Superior temporal gyrus (tissue), 1 donor: ENCODE results near the gene SCN10A.

ENCODE experiments used
- DNase-seq: peaks from one replicate; pipeline ENCODE4 v3.0.0-alpha.2; 2016; ENCODE audit errors: extremely low spot score

Gene SCN10A

DNA sequence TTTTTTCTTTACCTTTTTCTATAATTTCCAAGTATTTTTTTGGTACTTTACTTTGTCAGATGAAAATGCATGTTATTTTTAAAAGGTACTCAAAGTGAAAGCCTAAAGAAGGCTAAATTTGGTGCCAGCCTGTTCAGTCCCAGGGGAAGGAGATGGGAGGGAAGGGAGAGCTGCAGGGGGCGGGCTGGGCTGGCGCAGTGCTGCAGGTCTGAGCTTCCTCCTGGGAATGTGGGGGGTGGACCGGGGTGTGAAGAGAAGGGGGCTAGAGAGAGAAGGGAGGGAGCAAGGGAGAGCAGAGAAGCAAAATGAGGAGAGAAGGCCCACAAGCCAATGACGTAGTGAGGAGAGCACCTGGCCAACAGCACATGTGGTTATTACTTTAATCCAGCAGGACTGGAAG lies 95.6 kb downstream of the SCN10A start:
- no peak for DNase-seq

DNA sequence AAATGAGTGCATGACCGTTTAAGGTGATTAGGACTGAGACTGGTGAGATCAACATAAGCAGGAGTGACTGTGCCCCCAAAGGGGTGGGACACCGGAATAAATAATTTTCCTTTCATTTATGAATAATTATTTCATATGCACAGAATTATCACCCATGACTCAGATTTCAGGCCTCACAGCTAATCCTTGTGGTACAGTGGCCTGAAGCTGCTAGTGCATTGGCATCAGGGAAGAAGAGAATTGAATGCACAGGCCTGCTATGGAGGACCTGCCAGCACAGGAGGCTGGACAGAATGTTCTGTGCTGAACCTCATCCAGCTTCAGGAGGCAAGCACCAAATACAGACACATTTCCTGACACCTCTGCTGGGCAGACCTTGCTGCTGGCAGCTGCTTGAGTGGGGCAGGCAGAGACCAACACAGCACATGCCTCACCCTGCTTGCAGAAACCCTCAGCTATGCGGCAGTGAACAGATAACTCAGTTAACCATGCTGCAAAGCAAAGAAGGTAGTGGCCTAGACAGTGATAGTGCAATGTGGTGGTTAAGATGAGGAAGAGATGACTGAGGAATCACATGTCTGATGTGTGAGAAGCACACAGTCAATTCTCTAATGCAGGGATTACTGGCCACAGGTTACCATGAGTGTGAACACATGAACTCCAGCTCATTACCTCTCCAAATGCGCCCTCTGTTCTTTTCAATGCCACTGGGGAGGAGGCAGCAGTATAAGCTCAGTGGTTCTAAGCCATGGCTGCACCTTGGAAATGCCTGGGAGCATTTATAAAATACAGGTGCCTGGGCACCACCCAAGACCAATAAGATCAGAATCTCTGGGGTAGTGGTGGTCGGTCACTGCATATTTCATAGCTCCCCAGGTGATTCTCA lies 98.4 kb downstream of the SCN10A start:
- peak; percentile 40 for DNase-seq

- no peak for DNase-seq
Observed at GRCh38 chr3:38713121-38713520, 102.9 kb downstream of the SCN10A start.

DNA sequence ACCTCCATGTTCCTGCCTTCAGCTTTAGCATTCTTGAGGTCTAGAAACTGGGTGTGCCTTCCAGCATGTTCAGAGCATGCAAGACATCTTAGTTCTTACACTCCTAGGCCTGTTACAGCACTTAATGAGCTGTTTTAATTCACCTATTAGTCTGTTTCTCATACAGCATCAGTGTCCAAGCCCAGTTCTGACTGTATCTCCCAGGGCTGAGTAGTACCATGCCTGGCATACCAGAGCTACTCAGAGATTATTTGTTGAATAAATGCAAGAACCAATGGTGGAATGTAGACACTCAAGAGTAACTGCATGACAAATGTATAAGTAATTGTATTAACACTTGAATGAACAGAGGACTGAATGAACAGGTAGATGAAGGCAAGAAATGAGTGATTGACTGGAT lies 104.7 kb downstream of the SCN10A start:
- no peak for DNase-seq

GRCh38 chr3:38707730-38708129 lies 108.3 kb downstream of the SCN10A start:
- no peak for DNase-seq

- no peak for DNase-seq
Observed at GRCh38 chr3:38706961-38707360, 109.1 kb downstream of the SCN10A start.

DNA sequence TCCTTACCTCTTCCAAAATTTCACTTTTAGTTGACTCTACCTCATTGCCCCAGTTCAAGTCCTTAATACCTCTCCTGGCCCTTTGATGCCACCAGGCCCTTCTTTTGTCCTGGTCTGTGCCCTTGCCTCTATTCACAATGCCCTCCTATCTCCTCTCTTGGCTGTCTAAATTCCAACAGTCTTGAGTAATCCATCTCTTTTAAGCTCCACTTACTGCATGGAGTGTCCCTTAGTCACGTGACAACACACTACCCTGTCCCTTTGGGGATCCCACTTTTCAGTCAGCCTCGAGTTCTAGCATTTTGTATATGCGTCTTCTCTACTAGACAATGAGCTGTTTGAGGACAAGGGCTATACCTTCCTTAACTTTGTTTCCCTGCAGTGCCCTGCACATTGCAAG lies 113.8 kb downstream of the SCN10A start:
- no peak for DNase-seq

DNA sequence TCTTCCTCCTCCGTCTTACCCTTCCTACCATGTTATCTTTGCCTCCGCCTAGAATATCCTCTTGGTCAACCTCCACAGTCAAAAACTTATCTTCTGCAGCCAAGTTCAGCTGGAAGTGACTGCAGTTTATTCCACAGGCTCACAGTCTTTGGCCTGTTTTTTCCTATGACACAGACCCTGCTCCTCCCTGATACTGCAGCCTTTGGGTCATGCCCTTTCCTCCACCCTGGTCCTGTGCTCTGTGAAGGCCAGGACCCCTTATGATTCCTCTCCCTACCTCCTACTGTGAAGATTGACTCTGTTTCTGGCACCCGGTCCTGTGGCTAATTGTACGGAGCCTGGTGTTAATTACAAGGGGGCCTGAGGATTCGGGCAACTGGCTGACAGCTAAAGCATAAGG lies 117.3 kb downstream of the SCN10A start:
- DNase-seq, result no peak

- no peak for DNase-seq
Observed at GRCh38 chr3:38698061-38698460, 118.0 kb downstream of the SCN10A start.

- no peak for DNase-seq
Observed at GRCh38 chr3:38696034-38696433, 120.0 kb downstream of the SCN10A start.

- no peak for DNase-seq
Observed at GRCh38 chr3:38690185-38690584, 125.8 kb downstream of the SCN10A start.

DNA sequence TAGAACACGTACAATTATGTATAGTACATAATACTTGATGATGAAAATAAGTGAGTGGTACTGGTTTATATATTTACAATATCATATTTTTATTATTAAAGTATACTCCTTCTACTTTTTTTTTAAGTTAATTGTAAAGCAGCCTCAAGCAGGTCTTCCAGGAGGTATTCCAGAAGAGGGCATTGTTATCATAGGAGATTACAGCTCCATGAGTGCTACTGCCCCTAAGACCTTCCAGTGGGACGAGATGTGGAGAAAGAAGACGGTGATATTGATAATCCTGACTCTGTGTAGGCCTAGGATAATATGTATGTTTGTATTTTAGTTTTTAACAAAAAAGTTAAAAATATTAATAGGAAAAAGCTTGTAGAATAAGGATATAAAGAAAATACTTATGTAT lies 126.2 kb downstream of the SCN10A start:
- DNase-seq, result no peak

DNA sequence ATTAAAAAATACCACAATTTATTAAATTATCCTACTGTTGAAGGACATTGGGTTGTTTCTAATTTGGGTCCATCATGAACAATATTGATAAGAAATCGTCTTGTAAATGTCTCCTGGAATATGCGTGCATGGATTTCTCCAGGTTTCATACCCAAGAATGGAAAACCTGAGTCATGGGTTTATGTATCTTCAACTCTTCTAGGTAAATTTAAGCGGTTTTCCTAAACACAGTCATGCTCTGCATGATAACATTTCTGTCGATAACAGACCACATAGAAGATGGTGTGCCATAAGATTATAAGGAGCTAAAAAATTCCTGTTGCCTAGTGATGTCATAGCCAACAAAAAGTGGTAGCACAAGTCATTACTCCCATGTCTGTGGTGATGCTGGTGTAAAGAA lies 126.7 kb downstream of the SCN10A start:
- no peak for DNase-seq

DNA sequence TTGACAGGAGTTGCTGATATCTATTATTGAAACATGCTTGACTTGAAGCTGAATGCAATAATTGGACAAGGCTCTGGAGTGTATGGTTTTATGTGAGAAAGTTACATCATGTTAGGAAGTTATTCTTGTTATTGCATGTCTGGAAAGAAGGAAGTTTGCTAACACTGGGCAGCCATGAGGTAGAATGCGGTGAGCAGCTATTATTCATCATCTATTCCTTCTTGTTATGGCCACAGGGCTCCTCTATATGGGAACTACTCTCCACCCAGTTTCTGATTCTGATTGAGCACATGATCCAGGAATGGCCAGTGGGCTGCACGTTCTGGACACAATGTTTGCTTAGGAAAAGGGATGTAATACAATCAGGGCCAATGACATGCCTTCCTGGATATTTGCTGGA lies 128.7 kb downstream of the SCN10A start:
- DNase-seq, result no peak

- no peak for DNase-seq
Observed at GRCh38 chr3:38684546-38684945, 131.5 kb downstream of the SCN10A start.

DNA sequence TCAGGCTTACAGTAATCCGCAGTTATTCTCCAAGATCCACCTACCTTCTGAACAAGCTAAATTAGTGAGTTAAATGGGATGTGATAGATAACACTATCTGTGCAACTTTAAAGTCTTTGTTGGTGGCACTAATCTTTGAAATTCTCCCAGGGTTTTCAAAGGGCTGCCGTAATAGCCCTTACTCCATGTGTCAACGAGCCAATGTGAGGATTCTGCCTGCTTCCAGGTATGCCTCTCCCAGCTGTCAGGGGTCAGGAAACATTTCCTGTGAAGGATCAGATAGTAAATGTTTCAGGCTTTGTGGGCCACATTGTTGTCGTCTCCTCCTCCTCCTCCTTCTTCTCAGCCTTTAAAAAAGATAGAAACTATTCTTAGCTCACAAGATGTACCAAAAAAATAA lies 146.3 kb downstream of the SCN10A start:
- DNase-seq, result no peak

GRCh38 chr3:38662544-38662943 lies 153.5 kb downstream of the SCN10A start:
- no peak for DNase-seq

- DNase-seq, result no peak
Observed at GRCh38 chr3:38658841-38659240, 157.2 kb downstream of the SCN10A start.

GRCh38 chr3:38657369-38657768 lies 158.6 kb downstream of the SCN10A start:
- DNase-seq, result no peak

DNA sequence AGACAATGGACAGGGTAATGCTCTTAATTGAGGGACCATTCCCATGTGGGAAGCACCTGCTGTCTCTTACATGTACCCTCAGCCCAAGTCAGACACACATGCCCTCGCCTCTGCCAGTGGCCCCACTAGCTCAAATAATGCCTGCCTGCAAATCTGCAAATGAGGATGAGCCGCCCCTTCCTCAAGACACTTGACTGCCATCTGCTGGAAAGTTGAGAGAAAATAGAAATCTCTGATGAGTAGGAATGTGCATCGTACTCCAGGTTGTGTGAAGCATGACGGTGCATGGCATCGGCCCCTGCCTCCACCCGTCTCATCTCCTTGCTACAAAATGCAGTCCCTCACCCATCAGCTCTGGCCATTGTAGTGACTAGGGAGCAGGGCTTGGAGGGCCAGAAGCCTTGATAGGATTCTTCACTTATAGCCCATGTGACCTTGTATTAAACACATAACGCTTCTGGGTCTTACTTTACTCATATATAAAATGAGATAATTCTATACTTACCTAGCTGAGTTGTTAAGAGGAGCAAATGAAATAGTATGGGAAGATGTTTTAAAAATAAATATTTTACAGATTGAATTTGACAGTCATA lies 160.2 kb downstream of the SCN10A start:
- peak; percentile 48 for DNase-seq

GRCh38 chr3:38653685-38654537 lies 162.1 kb downstream of the SCN10A start:
- DNase-seq, result no peak

- DNase-seq, result no peak
Observed at GRCh38 chr3:38652934-38653333, 163.1 kb downstream of the SCN10A start.
